Breast epithelium (tissue), 3 donors: ENCODE data around the gene INTS1.

Source experiments
- CTCF ChIP-seq, 3 donors: fragments of 450-650 bp; IDR thresholded peaks; one replicate each; pipeline ENCODE4 v1.5.1; 2016 to 2017; ENCODE audit warnings: antibody characterized with exemption in 3 of 3, mild to moderate bottlenecking in 3 of 3, moderate library complexity in 3 of 3
- POLR2A ChIP-seq: fragments of 450-650 bp; IDR thresholded peaks from one replicate; pipeline ENCODE4 v1.6.1; 2016; ENCODE audit warnings: antibody characterized with exemption, mild to moderate bottlenecking, moderate library complexity

- TF ChIP-seq CTCF (IDR thresholded peaks at IDR 0.05) (no peak), POLR2A (no peak)
Measured at GRCh38 chr7:1484569-1484968, 19.6 kb downstream of the INTS1 start.
